K562 (cell line): ENCODE results near the gene ODAD3. TPM values are rescaled to one million over a fixed set of nuclear protein-coding genes. Genes with fewer than 3 reads are reported as not detected.

ENCODE experiments used
- ATAC-seq: fragments of 200-7000 bp; cut with Tn5 transposase; 3 replicates; pipeline ENCODE4 v1.9.1; 2020; ENCODE audit warnings: moderate library complexity
- BruUV-seq: library from RNA; stranded (reverse); fragments of 400-500 nt; replicated peaks from 2 replicates; lab custom pipeline; 2021; lab: Mats Ljungman, UMichigan
- CTCF ChIA-PET: fragments of 300-600 bp; formaldehyde crosslinking; extraction: SDS; loops from one replicate; lab custom pipeline; 2021; ENCODE audit warnings: low intra/inter-chr PET ratio; lab: Yijun Ruan, JAX
- POLR2A ChIA-PET: fragments of 300-600, 350-650 bp; sonication (Branson Sonifier 250); formaldehyde crosslinking; extraction: SDS; loops from one replicate; lab custom pipeline; 2021; ENCODE audit warnings: antibody characterized with exemption, inconsistent platforms; lab: Yijun Ruan, JAX
- DNase-seq, 4 experiments: peaks; one replicate each; pipeline versions ENCODE4 v3.0.0 to v3.0.0-alpha.2; 2011 to 2018; ENCODE audit warnings: low spot score in 3 of 4, mixed read lengths in 3 of 4; ENCODE audit errors: extremely low read depth in 1 of 4
- FAIRE-seq: peaks from 2 replicates; lab custom pipeline; 2011; peaks lifted over from hg19 to GRCh38; lab: Jason Lieb, UNC
- H2AFZ ChIP-seq: 2 replicates; pipeline ENCODE4 v1.6.0; 2011; ENCODE audit warnings: low read depth, low read length, control low read depth, inconsistent platforms
- H3K27ac ChIP-seq: fragments of 200-600 bp; 3 replicates; pipeline ENCODE4 v1.8.0; 2011; ENCODE audit warnings: low read depth, mild to moderate bottlenecking, control low read depth, inconsistent platforms, low read length, moderate library complexity, mixed read lengths; ENCODE audit errors: extremely low read depth
- H3K27me3 ChIP-seq, 2 experiments: fragments of 300-600 bp in 1 of 2; 2 replicates in 1 of 2; 3 replicates in 1 of 2; pipeline versions ENCODE4 v1.6.0 to v1.8.0; 2011; ENCODE audit warnings: inconsistent platforms in 2 of 2, low read length in 2 of 2, mild to moderate bottlenecking in 1 of 2, mixed read lengths in 1 of 2, moderate library complexity in 1 of 2; ENCODE audit not compliant: control insufficient read depth in 2 of 2, insufficient read depth in 2 of 2
- H3K36me3 ChIP-seq: fragments of 300-600 bp; 3 replicates; pipeline ENCODE4 v1.8.0; 2011; ENCODE audit warnings: mild to moderate bottlenecking, low read length, inconsistent platforms; ENCODE audit not compliant: control insufficient read depth, insufficient read depth
- H3K4me1 ChIP-seq, 2 experiments: fragments of 200-600 bp in 1 of 2; replicated peaks in 1 of 2; 2 replicates in 1 of 2; 3 replicates in 1 of 2; pipeline versions ENCODE4 v1.5.1 to v1.8.0; 2011; ENCODE audit warnings: inconsistent platforms in 2 of 2, low read length in 2 of 2, mild to moderate bottlenecking in 1 of 2, mixed read lengths in 1 of 2, moderate library complexity in 1 of 2; ENCODE audit not compliant: control insufficient read depth in 2 of 2, insufficient read depth in 2 of 2
- H3K4me2 ChIP-seq: 2 replicates; pipeline ENCODE4 v1.6.1; 2011; ENCODE audit warnings: low read length, control low read depth, inconsistent platforms, mixed read lengths; ENCODE audit not compliant: insufficient read depth
- H3K4me3 ChIP-seq: fragments of 200-600 bp; sonication (generic), shearing (Covaris generic); 2 replicates; pipeline ENCODE4 v1.5.1; 2016; ENCODE audit warnings: control low read depth, inconsistent platforms
- H3K79me2 ChIP-seq: fragments of 200-600 bp; 3 replicates; pipeline ENCODE4 v1.8.0; 2011; ENCODE audit warnings: low read length, inconsistent platforms; ENCODE audit not compliant: control insufficient read depth, insufficient read depth
- H3K9ac ChIP-seq, 2 experiments: 2 replicates each; pipeline versions ENCODE4 v1.6.0 to v1.6.1; 2011; ENCODE audit warnings: low read depth in 2 of 2, low read length in 2 of 2, control low read depth in 1 of 2, inconsistent platforms in 1 of 2, mild to moderate bottlenecking in 1 of 2, mixed read lengths in 1 of 2; ENCODE audit not compliant: insufficient read depth in 1 of 2
- H3K9me1 ChIP-seq: one replicate; pipeline ENCODE4 v1.6.0; 2011; ENCODE audit warnings: inconsistent platforms, mild to moderate bottlenecking, low read length, moderate library complexity; ENCODE audit not compliant: control insufficient read depth, insufficient read depth
- H3K9me3 ChIP-seq: replicated peaks from 2 replicates; pipeline ENCODE4 v1.5.1; 2011; ENCODE audit warnings: low read depth, low read length, inconsistent platforms; ENCODE audit not compliant: control insufficient read depth, insufficient read depth
- H4K20me1 ChIP-seq: replicated peaks from 2 replicates; pipeline ENCODE4 v1.6.1; 2011; ENCODE audit warnings: low read length, inconsistent platforms, mixed read lengths; ENCODE audit not compliant: control insufficient read depth, insufficient read depth
- CEBPZ ChIP-seq: fragments of 150-350 bp; IDR thresholded peaks from 2 replicates; pipeline ENCODE4 v1.6.1; 2014; ENCODE audit warnings: low read depth, mild to moderate bottlenecking, low read length, borderline replicate concordance
- DIDO1 ChIP-seq: fragments of 450-650 bp; IDR thresholded peaks from 2 replicates; pipeline ENCODE4 v1.6.1; 2016; ENCODE audit warnings: low read depth, missing biosample characterization, missing genetic modification characterization
- ESRRA ChIP-seq: fragments of 450-650 bp; IDR thresholded peaks from 2 replicates; pipeline ENCODE4 v1.6.1; 2014; ENCODE audit warnings: low read depth, mild to moderate bottlenecking, moderate library complexity, borderline replicate concordance
- HNRNPL ChIP-seq: fragments of 200-400 bp; formaldehyde crosslinking; IDR thresholded peaks from 2 replicates; pipeline ENCODE4 v1.6.1; 2017; ENCODE audit warnings: low read depth, mild to moderate bottlenecking, low read length
- MAX ChIP-seq: sonication (generic); formaldehyde crosslinking; IDR thresholded peaks from 2 replicates; pipeline ENCODE4 v1.9.0; 2022; ENCODE audit warnings: mild to moderate bottlenecking, missing genetic modification reagents
- MTA2 ChIP-seq: fragments of 450-650 bp; IDR thresholded peaks from 2 replicates; pipeline ENCODE4 v1.6.1; 2016; ENCODE audit warnings: low read depth
- NFIC ChIP-seq: fragments of 450-650 bp; IDR thresholded peaks from 2 replicates; pipeline ENCODE4 v1.6.1; 2017; ENCODE audit warnings: mild to moderate bottlenecking, inconsistent platforms
- NR2C1 ChIP-seq, 2 experiments: fragments of 450-650 bp; IDR thresholded peaks; 2 replicates each; pipeline ENCODE4 v1.6.1; 2017; ENCODE audit warnings: mild to moderate bottlenecking in 2 of 2, antibody characterized with exemption in 1 of 2, inconsistent platforms in 1 of 2, missing compliant biosample characterization in 1 of 2, missing genetic modification characterization in 1 of 2
- NR2C2 ChIP-seq, 2 experiments: fragments of 200-800 bp in 1 of 2; sonication (Bioruptor generic) in 1 of 2; sonication (generic) in 1 of 2; formaldehyde crosslinking in 1 of 2; IDR thresholded peaks; 2 replicates each; pipeline versions ENCODE4 v1.6.1 to v1.8.0; 2016 to 2022; ENCODE audit warnings: mild to moderate bottlenecking in 1 of 2, missing compliant biosample characterization in 1 of 2, missing genetic modification characterization in 1 of 2, missing genetic modification reagents in 1 of 2
- NR2F6 ChIP-seq: fragments of 450-650 bp; formaldehyde crosslinking; IDR thresholded peaks from 2 replicates; pipeline ENCODE4 v1.4.0; 2020; ENCODE audit warnings: mild to moderate bottlenecking
- STAT5B ChIP-seq: fragments of 250-450 bp; sonication (Bioruptor Pico); IDR thresholded peaks from 2 replicates; pipeline ENCODE4 v1.8.0; 2021; ENCODE audit warnings: mild to moderate bottlenecking, inconsistent platforms
- TRIM24 ChIP-seq, 2 experiments: fragments of 450-650 bp; IDR thresholded peaks; 2 replicates each; pipeline ENCODE4 v1.6.1; 2016
- ZBTB7A ChIP-seq: IDR thresholded peaks from 2 replicates; pipeline ENCODE4 v1.6.1; 2011; ENCODE audit warnings: low read depth, mild to moderate bottlenecking, low read length, moderate library complexity, borderline replicate concordance; ENCODE audit not compliant: control insufficient read depth
- WGBS: fragments of 100-300 bp; shearing (Covaris generic); methylation state at CpG from one replicate; pipeline ENCODE4 v1.1.6; 2016; ENCODE audit warnings: low coverage, mixed read lengths; ENCODE audit not compliant: insufficient coverage; ENCODE audit errors: missing lambda C conversion rate; 5-methylcytosine and 5-hydroxymethylcytosine counted together
- in situ Hi-C: fragments of 300-500 bp; cut with MboI; formaldehyde crosslinking; loops from 4 replicates; pipeline ENCODE4 v1.15.0; 2018; ENCODE audit warnings: inconsistent platforms, mixed read lengths
- intact Hi-C: fragments of 100-400 bp; cut with micrococcal nuclease; formaldehyde crosslinking; loops from 2 replicates; pipeline ENCODE4 v1.14.2; 2022
- polyA plus RNA-seq, 8 experiments: library from polyadenylated mRNA; depleted of rRNA in 4 of 8; stranded (reverse) in 5 of 8; unstranded in 3 of 8; fragments of >200 nt; fragmentation: Nextera tagmentation in 2 of 8; fragmentation: Illumina TruSeq in 1 of 8; extraction: Ambion mirVana in 2 of 8; extraction: Trizol in 1 of 8; gene quantifications; 2 replicates each; pipeline versions ENCODE4 v1.2.1 to v1.2.3, GENCODE V29; 2011 to 2014; ENCODE audit warnings: inconsistent platforms in 1 of 8, missing spikeins in 1 of 8
- total RNA-seq, 7 experiments: library from RNA; depleted of rRNA in 6 of 7; stranded (reverse); fragments of >200 nt in 6 of 7; fragmentation: Illumina TruSeq in 2 of 7; extraction: Trizol in 2 of 7; gene quantifications; 2 replicates each; pipeline versions ENCODE4 v1.2.1 to v1.2.3, GENCODE V29; 2011 to 2021; ENCODE audit warnings: low replicate concordance in 1 of 7

The ODAD3 gene
- total and polyA plus RNA-seq, 9 of the 15 experiments (the other 6 are each of a cell fraction or from before 2014, with no cell fraction given): 0.07 to 0.72 (median 0.14) TPM; not detected in 2

GRCh38 chr19:11401808-11402543 is 32.9 kb downstream of the ODAD3 start:
- no peak for FAIRE-seq
- no TSS peak for BruUV-seq
- 65% methylated on average over 5 of the region's 9 CpGs for WGBS

More at GRCh38 chr19:11401808-11402543, 32.9 kb downstream of the ODAD3 start:
- Histone ChIP-seq H3K27me3 (no peaks in the 10 kb centered on the region), H4K20me1 (no peaks in the 10 kb centered on the region), H2AFZ (no peak overlapping the region), H3K36me3 (no peaks in the 10 kb centered on the region), H3K4me1 (peaks cover 6 to 25% of the 10 kb centered on the region in 2 experiments; a peak in 4 of 5 replicates), H3K27ac (no peak overlapping the region), H3K9ac (no peak overlapping the region), H3K4me3 (no peak overlapping the region), H3K9me1 (no peaks in the 10 kb centered on the region), H3K9me3 (no peaks in the 10 kb centered on the region), H3K79me2 (no peaks in the 10 kb centered on the region), H3K4me2 (no peak overlapping the region)
- TF ChIP-seq NR2C1 (IDR thresholded peaks at IDR 0.05) (peak; percentile 99), NR2C1 (tag; IDR thresholded peaks at IDR 0.05) (peak; percentile 100), DIDO1 (tag) (0 out of 2 replicates have a peak, but pooled peaks have one; percentile 26), NR2C2 (CRISPR knock-in tag; IDR thresholded peaks at IDR 0.05) (peak; percentile 99), NR2C2 (tag; IDR thresholded peaks at IDR 0.05) (peak; percentile 98), STAT5B (CRISPR knock-in tag) (no peak), NR2F6 (CRISPR knock-in tag) (0 out of 2 replicates have a peak, but pooled peaks have one; percentile 68), HNRNPL (no peak), NFIC (peak; percentile 47), TRIM24 (IDR thresholded peaks at IDR 0.05) (peak; percentile 77 to 88; a peak in 3 of 4 replicates), ESRRA (peak; percentile 99), MTA2 (peak; percentile 70), ZBTB7A (0 out of 2 replicates have a peak, but pooled peaks have one; percentile 30), CEBPZ (no peak), MAX (no peak)
- intact Hi-C loops (no loop called here), in situ Hi-C loops (no loop called here)
- DNase-seq (peak in 1 of 4 experiments; percentile 10), ATAC-seq (no peak)
- CTCF ChIA-PET: no interaction called here
- POLR2A ChIA-PET: no interaction called here
